Activated CD8-positive, alpha-beta memory T cell treated with anti-CD3 and anti-CD28 coated beads for 1 hour (primary cell): ENCODE measurements around the gene TNNT2.

Experiments used
- DNase-seq, 2 donors: peaks; one replicate each; pipeline ENCODE4 v3.0.0-alpha.2; 2020; ENCODE audit warnings: low read depth in 1 of 2; ENCODE audit errors: extremely low read depth in 1 of 2

The TNNT2 gene

DNA sequence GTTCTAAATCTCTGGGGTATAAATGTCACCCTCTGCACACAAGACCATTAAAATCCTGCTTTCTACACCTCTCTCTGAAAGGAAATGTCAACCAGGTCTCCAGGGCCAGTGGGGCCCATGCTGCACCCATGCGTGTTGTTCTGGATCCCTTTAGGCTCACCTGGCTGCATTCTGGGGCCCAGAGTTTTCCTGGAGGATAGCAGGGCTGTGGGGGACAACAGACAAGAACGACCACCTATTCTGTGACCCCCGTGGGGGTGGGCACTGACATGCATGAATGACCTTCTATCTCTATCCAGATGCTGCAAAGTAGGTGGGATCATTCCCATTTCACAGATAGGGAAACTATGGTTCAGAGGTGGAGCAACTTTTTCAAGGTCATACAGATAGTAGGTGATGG lies 41.6 kb downstream of the TNNT2 start:
- DNase-seq, result no peak

DNA sequence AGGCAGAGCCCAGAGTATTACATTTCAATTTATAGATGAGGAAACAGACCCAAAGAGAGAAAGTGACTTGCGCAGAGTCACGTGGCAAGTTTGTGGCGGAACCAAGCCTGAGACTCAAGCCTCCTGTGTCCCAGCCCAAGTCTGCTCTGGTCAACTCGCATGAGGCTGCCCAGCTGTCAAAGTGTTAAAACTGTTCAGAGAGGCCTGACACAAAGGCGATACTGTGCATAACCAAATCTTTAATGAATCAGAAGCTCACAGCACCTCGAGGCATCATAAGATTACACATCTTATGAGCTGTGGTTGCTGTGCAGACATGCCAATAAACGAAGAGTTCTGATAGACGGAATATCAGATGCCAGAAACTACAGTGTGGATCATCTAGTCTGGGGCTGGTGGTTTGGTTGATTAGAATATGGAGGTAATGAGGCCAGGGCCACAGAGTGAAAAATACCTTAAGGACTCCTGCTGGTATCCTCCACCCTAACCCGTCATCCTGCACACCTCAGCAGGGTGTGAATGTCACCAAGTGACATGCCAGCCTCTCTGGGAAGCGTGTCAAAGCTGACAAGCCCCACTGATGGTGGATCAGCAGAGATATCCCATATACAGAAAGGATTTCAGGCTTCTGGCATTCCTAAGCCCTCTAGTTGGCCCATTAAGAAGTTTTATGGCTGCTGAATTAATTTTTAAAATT lies 42.2 kb downstream of the TNNT2 start:
- DNase-seq, result no peak

DNA sequence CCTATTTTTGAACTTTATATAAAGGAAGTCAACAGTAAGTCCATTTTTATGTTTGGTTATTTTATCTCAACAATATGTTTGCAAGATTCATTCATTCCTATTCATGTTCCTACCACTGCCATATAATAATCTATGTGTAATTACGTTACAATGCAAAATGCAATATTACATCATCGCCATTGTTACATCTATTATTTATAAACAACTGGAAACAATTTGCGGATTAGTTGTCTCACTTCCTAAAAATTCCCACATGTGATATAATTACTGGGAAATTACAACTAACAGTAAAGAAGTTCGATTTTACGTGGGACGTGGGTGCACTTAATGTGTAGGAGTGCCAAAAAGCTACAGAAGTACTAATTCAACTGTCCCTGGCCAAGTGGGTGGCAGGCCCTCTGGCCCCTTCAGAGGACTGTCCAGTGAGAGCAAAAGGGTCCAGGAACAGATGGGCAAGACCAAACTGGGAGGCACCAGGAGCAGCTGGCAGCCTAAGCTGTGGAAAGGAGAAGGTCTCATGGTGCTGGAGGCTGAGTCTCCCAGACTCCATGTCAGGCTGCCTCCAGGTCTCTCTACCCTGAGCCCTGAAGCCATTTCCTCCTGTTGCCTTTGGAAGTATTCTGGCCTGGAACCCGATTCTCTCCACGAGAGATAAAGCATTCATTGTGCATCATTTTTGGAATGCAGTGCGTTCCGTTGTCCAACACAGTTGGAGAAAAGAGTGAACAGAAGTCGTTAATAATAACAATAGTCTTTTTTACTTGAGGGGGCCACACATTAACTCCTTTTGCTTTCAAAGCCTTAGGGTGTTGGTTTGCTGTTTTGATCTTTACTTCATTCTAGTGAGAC lies 42.9 kb downstream of the TNNT2 start:
- no peak for DNase-seq

DNA sequence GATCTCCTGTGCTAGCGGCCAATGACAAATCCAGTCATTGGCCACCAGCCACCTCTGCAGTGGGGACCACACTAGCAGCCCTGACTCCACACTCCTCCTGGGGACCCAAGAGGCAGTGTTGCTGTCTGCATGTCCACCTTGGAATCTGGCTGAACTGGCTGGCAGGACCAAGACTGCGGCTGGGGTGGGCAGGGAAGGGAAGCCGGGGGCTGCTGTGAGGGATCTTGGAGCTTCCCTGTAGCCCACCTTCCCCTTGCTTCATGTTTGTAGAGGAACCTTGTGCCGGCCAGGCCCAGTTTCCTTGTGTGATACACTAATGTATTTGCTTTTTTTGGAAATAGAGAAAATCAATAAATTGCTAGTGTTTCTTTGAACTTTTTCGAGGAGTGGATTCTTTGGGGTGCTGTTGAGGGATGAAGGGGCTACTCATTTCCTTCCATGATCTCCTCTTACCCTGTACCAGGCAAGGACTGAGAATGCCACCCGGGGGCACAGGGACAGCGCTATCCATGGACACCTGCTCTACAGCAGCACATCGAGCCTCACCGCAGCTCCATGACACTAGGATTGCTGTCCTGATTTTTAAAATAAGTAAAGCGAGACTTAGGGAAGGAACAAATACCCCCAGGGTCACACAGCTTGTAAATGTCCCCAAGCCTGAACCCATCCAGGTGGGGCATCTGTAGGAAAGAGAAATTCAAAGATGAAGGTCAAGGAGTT lies 44.7 kb downstream of the TNNT2 start:
- DNase-seq, result no peak

DNA sequence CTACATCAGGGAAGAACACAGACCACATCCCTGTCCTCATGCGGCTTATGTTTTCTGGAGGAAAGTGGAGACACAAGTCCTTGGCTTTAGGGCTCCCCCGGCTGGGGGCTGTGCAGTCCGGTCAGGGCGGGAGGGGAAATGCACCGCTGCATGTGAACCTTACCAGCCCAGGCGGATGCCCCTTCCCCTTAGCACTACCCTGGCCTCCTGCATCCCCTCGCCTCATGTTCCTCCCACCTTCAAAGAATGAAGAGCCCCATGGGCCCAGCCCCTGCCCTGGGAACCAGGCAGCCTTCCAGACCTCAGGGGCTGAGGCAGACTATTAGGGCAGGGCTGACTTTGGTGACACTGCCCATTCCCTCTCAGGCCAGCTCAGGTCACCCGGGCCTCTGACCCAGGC lies 45.5 kb downstream of the TNNT2 start:
- no peak for DNase-seq

DNA sequence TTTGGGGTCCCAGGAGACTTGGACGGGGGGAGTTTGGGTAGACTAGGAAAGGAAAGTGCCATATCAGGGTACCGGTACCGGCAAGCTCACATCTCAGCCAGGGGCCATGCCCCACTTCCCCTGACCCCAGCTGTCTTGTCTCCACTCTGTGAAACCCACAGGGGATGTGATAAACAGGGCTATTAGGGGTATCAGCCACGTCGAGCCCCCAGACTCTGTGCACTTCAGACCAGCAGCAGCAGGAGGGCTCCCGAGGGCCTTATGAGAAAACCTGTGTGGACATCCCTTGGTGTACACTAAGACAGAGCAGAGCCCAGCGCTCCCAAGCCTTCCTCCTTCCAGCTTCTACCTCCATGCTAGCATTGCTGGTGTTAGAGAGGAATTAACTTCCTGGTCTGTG lies 46.3 kb downstream of the TNNT2 start:
- no peak for DNase-seq

DNA sequence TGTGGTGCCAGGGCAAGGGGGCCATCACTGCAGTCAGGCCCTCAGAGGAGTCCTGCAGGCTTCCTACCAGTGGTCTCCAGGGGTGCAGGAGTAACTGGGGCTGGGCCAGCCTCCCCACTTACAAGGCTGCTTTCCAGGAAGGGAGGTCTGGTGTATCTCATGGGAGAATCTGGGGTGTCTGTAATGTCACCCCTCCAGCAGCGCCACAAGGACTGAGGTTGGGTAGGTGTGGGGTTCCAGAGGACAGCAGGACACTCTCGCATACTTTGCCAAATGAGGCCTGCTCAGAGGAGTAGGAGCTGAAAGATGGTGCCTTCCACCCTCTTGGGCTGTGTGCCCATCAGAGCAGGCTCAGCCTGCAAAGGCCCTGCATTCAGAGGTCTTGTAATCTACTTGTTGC lies 46.9 kb downstream of the TNNT2 start:
- no peak for DNase-seq

DNA sequence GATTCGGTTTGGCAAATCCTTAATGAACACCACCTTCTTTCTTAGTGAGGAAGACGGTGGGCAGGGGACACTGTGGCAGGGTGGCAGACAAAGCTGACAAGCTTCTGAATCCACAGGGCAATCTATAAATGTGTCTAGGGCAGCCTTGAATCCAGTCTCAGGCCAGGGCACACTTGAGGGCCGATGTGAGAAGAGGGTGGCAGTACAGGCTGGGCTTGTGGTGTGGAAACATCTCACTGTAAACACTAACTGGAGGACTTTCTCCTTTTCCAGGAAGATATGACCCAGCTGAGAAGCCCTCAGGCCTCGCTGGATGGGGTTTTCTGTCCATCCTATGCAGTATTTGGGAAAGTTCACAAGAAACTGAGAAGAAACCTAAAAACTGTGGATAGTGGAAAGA lies 47.7 kb downstream of the TNNT2 start:
- DNase-seq, result no peak

DNA sequence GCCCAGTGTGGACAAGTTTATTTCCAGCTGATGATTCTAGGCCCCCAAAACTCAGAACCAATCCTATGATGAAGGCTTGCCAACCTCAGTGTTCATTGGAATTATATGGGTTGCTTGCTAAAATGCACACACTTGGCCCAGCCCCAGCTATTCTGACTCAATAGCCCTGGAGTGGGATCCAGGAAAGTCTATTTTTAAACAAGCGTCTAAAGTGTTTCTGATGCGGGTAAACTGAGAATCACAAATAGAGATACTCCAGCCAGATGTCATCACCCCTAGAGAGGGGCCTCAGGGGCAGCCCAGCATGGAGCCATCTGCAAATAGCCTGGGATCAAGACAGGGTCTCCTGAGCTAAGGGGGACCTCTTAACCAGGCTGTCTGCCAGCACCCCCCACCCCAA lies 48.2 kb downstream of the TNNT2 start:
- DNase-seq, result no peak

DNA sequence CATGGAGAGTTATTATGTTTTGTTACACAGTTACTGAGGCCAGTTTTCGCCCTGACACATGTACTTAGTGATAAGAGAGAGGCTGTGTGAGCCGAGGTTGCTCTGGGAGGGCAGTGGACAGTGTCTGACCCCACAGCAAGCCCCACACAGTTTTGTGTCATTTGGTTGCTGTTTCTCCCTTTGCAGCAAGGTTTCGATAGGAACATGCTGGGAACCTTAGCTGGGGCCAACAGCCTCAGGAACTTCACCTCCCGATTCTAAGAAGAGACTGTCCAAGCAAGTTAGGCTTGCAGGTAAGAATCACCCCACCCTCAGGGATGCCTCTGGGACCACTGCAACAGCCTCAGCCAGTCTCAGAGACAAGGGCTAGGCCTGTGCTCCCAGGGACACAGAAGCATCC lies 48.9 kb downstream of the TNNT2 start:
- DNase-seq, result no peak

DNA sequence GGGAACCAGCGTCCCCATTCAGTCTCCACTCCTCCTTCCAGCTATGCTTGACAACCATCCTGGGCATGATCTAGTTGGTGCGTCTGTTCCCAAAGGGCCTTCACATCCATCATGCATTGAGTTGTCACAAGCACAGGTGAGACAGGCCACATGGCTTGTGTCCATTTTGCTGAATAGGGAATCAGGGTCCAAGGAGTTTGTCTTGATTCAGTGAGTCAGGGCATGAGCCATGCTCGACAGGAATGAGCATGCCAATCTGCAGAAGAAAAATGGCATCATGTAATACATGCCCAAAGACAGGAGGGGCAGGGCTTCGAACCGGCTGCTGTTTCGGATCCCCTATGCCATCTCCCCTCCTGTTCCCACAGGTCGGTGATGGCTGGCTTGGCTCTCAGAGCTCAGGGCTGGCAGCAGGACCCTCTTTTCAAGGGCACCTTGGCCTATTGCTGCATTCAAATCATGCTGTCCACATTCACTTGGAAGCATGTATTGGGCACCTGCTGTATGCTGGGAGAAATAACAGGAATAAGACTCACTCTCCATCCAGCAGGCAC lies 49.7 kb downstream of the TNNT2 start:
- no peak for DNase-seq

DNA sequence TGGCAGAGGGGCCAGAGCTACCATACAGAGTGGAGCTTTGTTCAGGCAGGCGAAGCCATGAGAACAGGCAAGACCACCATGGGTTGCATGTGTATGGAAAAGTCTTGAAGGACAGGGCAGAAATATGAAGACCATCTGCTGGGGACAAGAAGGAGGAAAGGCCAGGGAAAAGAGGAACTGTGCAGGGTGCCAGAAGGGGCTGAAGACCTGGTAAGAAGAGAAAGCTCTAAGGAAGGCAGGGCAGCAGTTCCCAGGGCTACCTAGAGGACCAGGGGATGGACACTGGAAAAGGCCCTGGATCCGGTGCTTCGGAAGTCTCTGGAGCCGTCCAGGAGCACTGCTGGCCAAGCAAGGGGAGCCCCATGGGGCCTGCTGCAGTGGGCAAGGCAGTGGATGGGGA lies 50.8 kb downstream of the TNNT2 start:
- DNase-seq, result no peak

DNA sequence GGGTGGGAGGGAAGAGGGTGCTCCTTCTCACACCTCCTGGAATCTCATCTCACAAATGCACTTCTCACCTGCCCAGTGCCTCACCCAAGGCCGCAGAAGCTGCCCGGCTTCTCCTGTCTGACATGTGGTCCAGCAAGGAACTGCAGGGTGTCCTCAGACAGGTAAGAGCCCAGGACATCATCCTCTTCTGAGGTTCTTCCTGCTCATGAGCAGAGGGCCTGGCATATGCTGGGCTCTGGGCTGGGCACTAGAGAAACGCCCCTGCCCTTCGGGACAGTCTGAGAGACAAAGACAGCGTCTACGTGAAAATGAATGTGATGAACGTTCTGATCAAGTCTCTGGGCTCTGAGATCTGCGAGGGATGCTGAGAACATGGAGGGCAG lies 51.8 kb downstream of the TNNT2 start:
- no peak for DNase-seq

DNA sequence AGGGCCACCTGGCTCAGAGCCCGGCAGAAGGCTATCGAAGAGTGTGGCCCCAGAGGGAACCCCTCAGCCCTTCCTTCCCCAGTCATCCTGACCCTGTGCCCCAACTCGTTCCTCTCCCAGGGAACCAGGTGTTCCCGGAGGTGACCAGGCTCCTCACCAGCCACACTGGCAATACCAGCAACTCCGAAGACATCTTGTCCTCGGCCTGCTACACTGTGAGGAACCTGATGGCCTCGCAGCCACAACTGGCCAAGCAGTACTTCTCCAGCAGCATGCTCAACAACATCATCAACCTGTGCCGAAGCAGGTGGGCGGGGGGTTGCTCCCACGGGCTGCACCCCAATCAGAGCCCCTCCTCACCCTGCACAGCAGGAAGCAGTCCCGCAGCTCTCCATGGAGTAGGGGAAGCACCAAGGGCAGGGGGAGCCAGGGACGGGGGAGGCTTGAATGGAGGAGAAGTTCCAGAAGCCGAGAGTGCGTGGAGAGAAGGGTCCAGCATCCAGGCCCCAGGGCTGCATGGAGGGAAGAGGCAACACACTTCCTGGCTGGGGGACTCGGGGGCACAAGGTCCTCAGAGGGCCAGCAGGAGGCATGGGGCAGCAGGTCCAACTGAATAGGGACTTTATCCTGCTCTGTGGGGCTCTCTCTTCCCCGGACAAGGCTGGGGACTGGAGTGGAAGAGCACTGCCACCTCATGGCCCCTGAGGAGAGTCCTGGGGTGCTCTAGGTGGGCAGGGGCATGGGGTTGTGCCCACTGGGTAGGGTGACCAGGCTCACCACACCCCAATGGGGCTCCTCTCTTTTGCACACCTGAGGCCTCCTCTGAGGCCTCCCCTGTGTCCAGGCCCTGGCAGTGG lies 52.4 kb downstream of the TNNT2 start:
- no peak for DNase-seq

DNA sequence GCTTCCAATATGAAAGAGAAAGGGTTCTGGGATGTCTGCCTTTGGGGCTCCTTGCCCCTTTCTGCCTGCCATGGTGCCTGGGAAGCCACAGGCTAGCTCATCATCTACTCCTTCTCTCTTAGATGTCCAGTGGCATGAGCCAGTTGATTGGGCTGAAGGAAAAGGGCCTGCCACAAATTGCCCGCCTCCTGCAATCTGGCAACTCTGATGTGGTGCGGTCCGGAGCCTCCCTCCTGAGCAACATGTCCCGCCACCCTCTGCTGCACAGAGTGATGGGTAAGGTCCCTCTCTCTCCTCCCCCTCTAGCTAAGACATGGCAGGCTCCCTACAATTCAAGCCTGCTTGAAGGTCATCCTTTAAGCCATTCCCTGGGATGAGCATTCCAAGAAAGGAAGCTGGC lies 53.2 kb downstream of the TNNT2 start:
- no peak for DNase-seq

DNA sequence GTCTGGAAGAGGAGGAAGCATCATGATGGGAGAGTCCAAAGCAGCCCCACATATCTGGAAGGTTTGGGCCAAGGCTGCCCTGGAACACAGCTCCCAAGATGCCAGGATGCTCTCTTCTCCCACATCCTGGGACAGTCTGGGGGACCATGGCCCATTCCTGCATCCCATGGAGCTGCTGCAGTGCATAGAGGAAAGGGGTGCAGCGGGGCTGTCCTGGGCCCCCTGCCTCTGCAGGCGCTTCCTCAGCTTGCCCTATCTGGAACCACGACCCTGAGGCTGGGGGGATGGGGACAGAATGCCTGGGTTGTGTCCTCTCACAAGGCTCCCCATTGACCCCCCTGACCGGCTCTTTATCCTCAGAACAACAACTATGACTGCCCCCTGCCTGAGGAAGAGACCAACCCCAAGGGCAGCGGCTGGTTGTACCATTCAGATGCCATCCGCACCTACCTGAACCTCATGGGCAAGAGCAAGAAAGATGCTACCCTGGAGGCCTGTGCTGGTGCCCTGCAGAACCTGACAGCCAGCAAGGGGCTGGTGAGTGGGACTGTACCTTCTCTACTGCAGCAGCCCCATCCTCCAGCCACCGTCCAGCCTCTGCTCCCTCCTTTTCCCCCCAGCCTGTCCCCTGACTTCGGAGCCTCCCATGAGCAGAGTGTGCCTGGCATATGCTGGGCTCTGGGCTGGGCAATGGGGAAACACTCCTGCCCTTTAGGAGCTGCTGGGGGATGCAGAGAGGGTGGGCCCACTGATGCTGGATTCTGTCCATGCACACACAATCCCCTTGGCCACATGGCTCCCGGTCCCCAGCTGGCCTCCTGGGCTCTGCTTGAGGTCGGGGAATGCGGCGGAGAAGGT lies 54.6 kb downstream of the TNNT2 start:
- no peak for DNase-seq

DNA sequence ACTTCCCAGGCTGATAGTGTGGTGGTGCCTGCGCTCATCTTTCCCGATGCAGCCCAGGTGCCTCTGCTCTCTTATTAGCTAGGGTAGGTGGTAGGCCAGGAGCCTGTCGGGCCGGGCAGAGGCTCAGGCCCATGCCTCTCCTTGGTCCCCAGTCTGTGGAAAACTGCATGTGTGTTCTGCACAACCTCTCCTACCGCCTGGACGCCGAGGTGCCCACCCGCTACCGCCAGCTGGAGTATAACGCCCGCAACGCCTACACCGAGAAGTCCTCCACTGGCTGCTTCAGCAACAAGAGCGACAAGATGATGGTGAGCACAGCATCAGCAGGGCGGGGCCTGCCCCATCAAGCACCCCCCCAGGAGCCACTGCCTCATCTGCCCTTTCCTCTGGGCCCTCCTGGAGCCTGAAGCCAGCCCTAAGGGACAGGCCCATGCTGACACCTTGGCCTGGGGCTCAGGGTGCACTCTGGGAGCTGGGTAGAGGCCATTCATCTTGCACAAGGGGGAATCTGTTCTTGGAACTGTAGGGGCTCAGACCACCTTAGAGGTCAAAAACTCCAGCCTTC lies 55.6 kb downstream of the TNNT2 start:
- no peak for DNase-seq

DNA sequence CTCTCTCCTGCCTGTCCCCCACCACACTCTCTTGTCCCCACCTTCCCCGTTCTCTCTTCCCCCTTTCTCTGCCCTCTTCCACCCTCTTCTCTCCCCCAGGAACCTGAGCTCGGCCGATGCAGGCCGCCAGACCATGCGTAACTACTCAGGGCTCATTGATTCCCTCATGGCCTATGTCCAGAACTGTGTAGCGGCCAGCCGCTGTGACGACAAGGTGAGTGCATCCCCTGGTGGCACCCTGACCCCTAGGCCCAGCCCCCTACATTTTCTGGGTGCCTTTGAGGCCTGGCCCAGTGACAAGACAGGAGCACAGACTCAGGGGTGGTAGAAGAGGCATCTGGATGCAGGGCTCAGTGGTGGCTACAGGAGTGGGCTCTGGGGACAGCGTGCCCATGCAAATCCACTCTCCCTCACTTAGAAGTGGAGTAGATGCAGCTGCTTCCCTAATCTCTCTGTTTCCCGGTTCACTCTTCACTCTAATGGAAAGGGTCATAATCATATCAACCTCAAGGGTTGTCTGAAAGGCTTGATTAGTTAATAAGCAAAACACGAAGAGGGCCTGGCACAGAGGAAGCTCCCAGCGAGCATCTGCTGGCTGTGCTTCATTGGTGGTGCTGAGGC lies 57.2 kb downstream of the TNNT2 start:
- DNase-seq, result no peak

DNA sequence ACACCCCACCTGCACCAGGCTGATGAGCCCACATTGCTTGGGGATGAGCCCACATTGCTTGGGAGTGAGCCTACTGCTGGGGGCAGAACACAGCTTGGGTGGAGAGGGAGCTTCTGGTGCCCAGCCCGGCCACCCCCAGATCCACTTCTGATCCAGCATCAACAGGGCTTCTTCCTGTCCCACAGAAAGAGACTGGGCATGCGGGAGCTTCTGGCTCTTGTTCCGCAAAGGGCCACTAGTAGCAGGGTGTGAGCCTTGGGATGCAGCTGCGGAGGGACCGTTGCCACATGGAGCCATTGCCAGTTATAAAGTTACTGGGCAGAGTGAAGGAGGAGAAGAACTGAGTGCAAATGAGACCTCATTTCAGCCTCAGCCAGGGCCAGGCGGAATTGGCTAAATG lies 57.8 kb downstream of the TNNT2 start:
- no peak for DNase-seq
